COLO668 (cell line): ENCODE data around the gene AGFG1.

Source experiments
- DNase-seq: peaks from one replicate; lab custom pipeline; 2025; ENCODE audit not compliant: unreplicated experiment; lab: John Stamatoyannopoulos, UW

AGFG1 gene

GRCh38 chr2:227471924-227472264 is at the start of gene AGFG1:
Gene AGFG1 (plus strand): TSS chr2:227472156. CDS start chr2:227472422, 266 bp downstream.
- DNase-seq, result peak; percentile 82

- DNase-seq, result no peak
Measured at GRCh38 chr2:227423656-227424499, 48.1 kb upstream of the AGFG1 start.

GRCh38 chr2:227428731-227429285 is 43.1 kb upstream of the AGFG1 start:
- DNase-seq, result no peak

GRCh38 chr2:227430639-227431038 is 41.3 kb upstream of the AGFG1 start:
- no peak for DNase-seq

- no peak for DNase-seq
Measured at GRCh38 chr2:227433171-227433570, 38.8 kb upstream of the AGFG1 start.

- no peak for DNase-seq
Measured at GRCh38 chr2:227436436-227437174, 35.4 kb upstream of the AGFG1 start.

GRCh38 chr2:227439214-227439613 is 32.7 kb upstream of the AGFG1 start:
- no peak for DNase-seq

- no peak for DNase-seq
Measured at GRCh38 chr2:227442639-227443038, 29.3 kb upstream of the AGFG1 start.

GRCh38 chr2:227443889-227444568 is 27.9 kb upstream of the AGFG1 start:
- DNase-seq, result no peak

GRCh38 chr2:227447606-227448005 is 24.4 kb upstream of the AGFG1 start:
- no peak for DNase-seq

GRCh38 chr2:227450311-227450841 is 21.6 kb upstream of the AGFG1 start:
- DNase-seq, result no peak

- DNase-seq, result no peak
Measured at GRCh38 chr2:227450926-227451654, 20.9 kb upstream of the AGFG1 start.

- no peak for DNase-seq
Measured at GRCh38 chr2:227451655-227451992, 20.3 kb upstream of the AGFG1 start.

- no peak for DNase-seq
Measured at GRCh38 chr2:227453810-227454209, 18.1 kb upstream of the AGFG1 start.

GRCh38 chr2:227454323-227454860 is 17.6 kb upstream of the AGFG1 start:
- DNase-seq, result no peak

GRCh38 chr2:227455200-227455599 is 16.8 kb upstream of the AGFG1 start:
- no peak for DNase-seq

- DNase-seq, result no peak
Measured at GRCh38 chr2:227456102-227456501, 15.9 kb upstream of the AGFG1 start.

- no peak for DNase-seq
Measured at GRCh38 chr2:227456772-227457171, 15.2 kb upstream of the AGFG1 start.

GRCh38 chr2:227460070-227460485 is 11.9 kb upstream of the AGFG1 start:
- DNase-seq, result no peak

GRCh38 chr2:227460833-227461232 is 11.1 kb upstream of the AGFG1 start:
- no peak for DNase-seq
